ENCODE data around the gene PAX5. TPM values are rescaled to one million over a fixed set of nuclear protein-coding genes. Genes with fewer than 3 reads are reported as not detected.

Gene PAX5
- total RNA-seq, 1 experiment from 2014 or later: 0.39 TPM

DNA sequence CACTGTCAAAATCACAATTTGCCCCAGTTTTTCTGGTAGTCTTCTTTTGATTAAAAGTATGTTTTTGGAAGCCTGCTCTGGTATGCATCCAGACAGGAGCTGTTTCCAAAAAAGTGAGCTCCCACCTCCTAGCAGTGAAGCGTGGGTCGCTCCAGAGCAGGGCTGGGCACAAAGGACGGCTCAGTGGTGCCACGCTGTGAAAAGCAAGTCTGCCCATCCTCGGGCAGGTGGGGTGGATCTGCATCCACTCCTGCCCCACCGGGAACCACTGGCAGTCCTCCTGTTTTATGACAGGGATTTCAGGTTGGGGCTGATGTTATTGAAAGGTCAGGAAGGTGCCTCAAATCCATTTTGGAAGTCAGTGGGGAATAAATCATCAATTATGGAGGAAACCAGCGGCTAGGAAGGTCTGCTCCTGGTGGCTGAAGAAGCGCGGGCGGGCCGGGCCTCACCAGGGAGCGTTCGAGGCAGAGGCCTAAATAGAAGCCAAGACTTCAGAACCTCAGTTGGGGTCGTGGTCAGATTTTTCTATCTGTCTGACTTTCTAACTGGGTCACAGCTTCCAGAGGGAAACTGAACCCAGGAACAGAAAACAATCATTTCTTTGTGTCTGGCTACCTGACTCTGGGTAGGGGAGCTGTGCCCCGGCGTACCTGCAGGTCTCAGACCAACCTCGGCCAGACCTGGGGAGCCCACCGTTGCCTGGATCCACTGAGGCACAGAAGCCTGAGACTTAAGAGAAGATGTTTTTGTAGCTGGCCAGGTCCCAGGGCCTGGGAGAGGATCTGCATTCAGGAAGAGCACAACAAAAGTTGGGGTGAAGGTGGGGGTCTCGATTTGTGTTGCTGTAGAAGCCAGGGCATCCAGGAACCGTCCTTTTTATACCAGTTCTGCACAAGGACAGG is 168.1 kb downstream of the PAX5 start:
- Histone ChIP-seq H3K4me2 (ENCODE audit: insufficient read depth, insufficient read length, low read length) (no peak overlapping the region), H3K4me1 (ENCODE audit: insufficient read depth, low read length) (0 out of 2 replicates have a peak, but pooled peaks cover 2% of the 10 kb centered on the region), H3T11ph (ENCODE audit: low read length) (no peak overlapping the region), H3K56ac (ENCODE audit: insufficient read length, low read depth, low read length) (no peak overlapping the region), H3K23me2 (ENCODE audit: insufficient read length, low read depth, low read length, poor library complexity, severe bottlenecking) (no peaks in the 10 kb centered on the region), H4K8ac (replicated peaks; ENCODE audit: insufficient read length, low read depth, low read length) (no peak overlapping the region), H3K9ac (ENCODE audit: extremely low read depth, insufficient read length, low read length) (no peak overlapping the region), H3K79me2 (ENCODE audit: insufficient read depth, low read length) (no peaks in the 10 kb centered on the region), H4K91ac (ENCODE audit: insufficient read length, low read depth, low read length) (no peak overlapping the region), H4K5ac (ENCODE audit: insufficient read length, low read depth, low read length) (no peak overlapping the region), H3K14ac (ENCODE audit: insufficient read depth, low read length) (no peak overlapping the region), H2BK12ac (ENCODE audit: insufficient read length, low read depth, low read length) (no peak overlapping the region), H2BK5ac (ENCODE audit: insufficient read length, low read length) (no peak overlapping the region), H3K27ac (ENCODE audit: insufficient read length, low read depth, low read length) (no peak overlapping the region), H3K23ac (ENCODE audit: insufficient read length, low read depth, low read length) (no peak overlapping the region), H4K20me1 (ENCODE audit: control insufficient read depth, insufficient read depth, insufficient read length) (no peaks in the 10 kb centered on the region), H3K18ac (ENCODE audit: insufficient read length, low read depth, low read length) (no peak overlapping the region), H2BK20ac (ENCODE audit: low read depth, low read length, poor library complexity, severe bottlenecking) (no peak overlapping the region), H3K79me1 (ENCODE audit: insufficient read depth, low read depth, low read length, poor library complexity, severe bottlenecking) (no peaks in the 10 kb centered on the region), H2AFZ (ENCODE audit: low read length) (no peak overlapping the region), H3K4ac (ENCODE audit: low read depth, low read length) (no peak overlapping the region), H2AK5ac (ENCODE audit: insufficient read length, low read length) (no peak overlapping the region), H3K27me3 (ENCODE audit: insufficient read depth, low read length) (no peaks in the 10 kb centered on the region), H3K9me3 (ENCODE audit: control insufficient read depth, low read depth, low read length) (no peaks in the 10 kb centered on the region), H2BK15ac (ENCODE audit: low read depth, low read length) (no peak overlapping the region), H2BK120ac (ENCODE audit: low read depth, low read length, poor library complexity, severe bottlenecking) (no peak overlapping the region)
- WGBS (ENCODE audit: extremely low coverage, insufficient read length, low lambda C conversion rate): no CpG with 5 or more reads among the region's 20 CpGs
- Mint-ChIP-seq H3K27me3 (ENCODE audit: low read depth) (peaks cover 72% of the 10 kb centered on the region), H3K9me3 (no peaks in the 10 kb centered on the region; a peak in 1 of 5 replicates), H3K27ac (no peak overlapping the region), H3K4me3 (no peak overlapping the region), H3K4me1 (peaks cover 16 to 40% of the 10 kb centered on the region in 2 experiments), H3K36me3 (ENCODE audit: insufficient read depth in 1 of 3, low read depth in 3 of 3) (no peaks in the 10 kb centered on the region)
- no peak for DNase-seq
- TF ChIP-seq, protein P1, sequence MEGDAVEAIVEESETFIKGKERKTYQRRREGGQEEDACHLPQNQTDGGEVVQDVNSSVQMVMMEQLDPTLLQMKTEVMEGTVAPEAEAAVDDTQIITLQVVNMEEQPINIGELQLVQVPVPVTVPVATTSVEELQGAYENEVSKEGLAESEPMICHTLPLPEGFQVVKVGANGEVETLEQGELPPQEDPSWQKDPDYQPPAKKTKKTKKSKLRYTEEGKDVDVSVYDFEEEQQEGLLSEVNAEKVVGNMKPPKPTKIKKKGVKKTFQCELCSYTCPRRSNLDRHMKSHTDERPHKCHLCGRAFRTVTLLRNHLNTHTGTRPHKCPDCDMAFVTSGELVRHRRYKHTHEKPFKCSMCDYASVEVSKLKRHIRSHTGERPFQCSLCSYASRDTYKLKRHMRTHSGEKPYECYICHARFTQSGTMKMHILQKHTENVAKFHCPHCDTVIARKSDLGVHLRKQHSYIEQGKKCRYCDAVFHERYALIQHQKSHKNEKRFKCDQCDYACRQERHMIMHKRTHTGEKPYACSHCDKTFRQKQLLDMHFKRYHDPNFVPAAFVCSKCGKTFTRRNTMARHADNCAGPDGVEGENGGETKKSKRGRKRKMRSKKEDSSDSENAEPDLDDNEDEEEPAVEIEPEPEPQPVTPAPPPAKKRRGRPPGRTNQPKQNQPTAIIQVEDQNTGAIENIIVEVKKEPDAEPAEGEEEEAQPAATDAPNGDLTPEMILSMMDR (conservative IDR thresholded peaks at IDR 0.05): no peak
